GM12801 (cell line): ENCODE measurements around the gene LLCFC1.

Source experiments
- CTCF ChIP-seq: IDR thresholded peaks from one replicate; pipeline ENCODE4 v1.5.1; 2011; ENCODE audit warnings: control low read depth; ENCODE audit not compliant: insufficient read length; ENCODE audit errors: extremely low read depth

The LLCFC1 gene

GRCh38 chr7:142968229-142968628, 28.9 kb downstream of the LLCFC1 start:
- no peak for TF ChIP-seq CTCF

- TF ChIP-seq CTCF, result no peak
Observed at GRCh38 chr7:142969183-142969582, 29.9 kb downstream of the LLCFC1 start.

- TF ChIP-seq CTCF, result no peak
Observed at GRCh38 chr7:142974626-142975025, 35.3 kb downstream of the LLCFC1 start.

GRCh38 chr7:142983825-142984224, 44.5 kb downstream of the LLCFC1 start:
- TF ChIP-seq CTCF, result no peak

- TF ChIP-seq CTCF, result no peak
Observed at GRCh38 chr7:142984297-142984696, 45.0 kb downstream of the LLCFC1 start.
